Right lobe of liver (tissue), 6 donors: ENCODE measurements around the gene STK32B. TPM values are rescaled to one million over a fixed set of nuclear protein-coding genes. Genes with fewer than 3 reads are reported as not detected.

Source experiments
- ATAC-seq, 4 donors: fragments of 200-7000 bp; cut with Tn5 transposase; one replicate each; pipeline ENCODE4 v1.9.1; 2020; ENCODE audit warnings: mild to moderate bottlenecking in 4 of 4, moderate library complexity in 4 of 4
- DNase-seq, 3 donors: peaks; one replicate each; pipeline ENCODE4 v3.0.0-alpha.2; 2020
- H3K27ac ChIP-seq, 3 donors: fragments of 200-600 bp; one replicate each; pipeline ENCODE4 v1.8.0; 2022
- H3K27me3 ChIP-seq, 2 donors: fragments of 200-600 bp; one replicate each; pipeline ENCODE4 v1.8.0; 2022
- H3K36me3 ChIP-seq, 4 donors: fragments of 200-600 bp; sonication (generic) in 1 of 4; one replicate each; pipeline versions ENCODE4 v1.5.1 to v1.8.0; 2017 to 2022; ENCODE audit warnings: control low read depth in 1 of 4
- H3K4me1 ChIP-seq, 4 donors: fragments of 200-600 bp; sonication (generic) in 1 of 4; one replicate each; pipeline versions ENCODE4 v1.5.1 to v1.8.0; 2017 to 2022; ENCODE audit warnings: control low read depth in 1 of 4
- H3K4me3 ChIP-seq, 3 donors: fragments of 200-600 bp; one replicate each; pipeline ENCODE4 v1.8.0; 2022
- H3K9me3 ChIP-seq, 4 donors: fragments of 200-600 bp; sonication (generic) in 1 of 4; one replicate each; pipeline versions ENCODE4 v1.5.1 to v1.8.0; 2017 to 2022; ENCODE audit warnings: control low read depth in 1 of 4
- CTCF ChIP-seq, 4 donors: fragments of 200-600 bp in 3 of 4; fragments of 450-650 bp in 1 of 4; IDR thresholded peaks; one replicate each; pipeline versions ENCODE4 v1.5.1 to v1.8.0; 2016 to 2022; ENCODE audit warnings: antibody characterized with exemption in 4 of 4, mild to moderate bottlenecking in 2 of 4
- POLR2A ChIP-seq: fragments of 450-650 bp; IDR thresholded peaks from one replicate; pipeline ENCODE4 v1.6.1; 2017; ENCODE audit warnings: antibody characterized with exemption, mild to moderate bottlenecking
- WGBS: methylation state at CpG from one replicate; pipeline ENCODE4 v1.1.6; 2018; ENCODE audit warnings: low coverage, low lambda C conversion rate; ENCODE audit not compliant: insufficient coverage; ENCODE audit errors: missing lambda C conversion rate; 5-methylcytosine and 5-hydroxymethylcytosine counted together
- intact Hi-C, 2 donors: fragments of 100-400 bp; cut with DNase I; formaldehyde crosslinking; loops; one replicate each; pipeline versions ENCODE4 v1.11.2 to v1.14.1; 2022
- total RNA-seq, 6 experiments: library from RNA; depleted of rRNA in 2 of 6; stranded (reverse); fragments of >200 nt in 2 of 6; fragmentation: NEBNext Ultra II Directional in 3 of 6; extraction: Animal tissue kit (Norgen Biotek cat#: 25700) in 3 of 6; gene quantifications; one replicate each; pipeline versions ENCODE4 v1.1.0 to v1.2.4, GENCODE V29; 2016 to 2023
- donor health status: DM: no; HTN: yes; CAD: no.
- donor health status: DM: no; HTN: no; CAD: no.
- donor health status: DM: no; HTN: no; CAD: no.
- donor health status: DM: no; HTN: yes; CAD: no.
- donor health status: DM: no; HTN: yes; CAD: no.

Gene STK32B
- total RNA-seq, 6 experiments from 2014 or later, result 0.05 to 0.07 TPM; not detected in 4

GRCh38 chr4:5120468-5120867, 69.2 kb downstream of the STK32B start:
- Histone ChIP-seq H3K4me3 (no peak overlapping the region), H3K27me3 (no peaks in the 10 kb centered on the region), H3K36me3 (no peaks in the 10 kb centered on the region), H3K4me1 (no peaks in the 10 kb centered on the region), H3K27ac (no peak overlapping the region), H3K9me3 (no peaks in the 10 kb centered on the region)
- WGBS, result 77% methylated on average over 1 of the region's 1 CpG
- intact Hi-C loops, result no loop called here
- TF ChIP-seq POLR2A (no peak), CTCF (IDR thresholded peaks at IDR 0.05) (no peak)
- ATAC-seq (no peak), DNase-seq (no peak)

- DNase-seq (no peak), ATAC-seq (no peak)
- no peaks in the 10 kb centered on the region for H3K36me3 ChIP-seq
- no peaks in the 10 kb centered on the region for H3K4me1 ChIP-seq
- no peak overlapping the region for H3K27ac ChIP-seq
- no peaks in the 10 kb centered on the region for H3K9me3 ChIP-seq
- TF ChIP-seq CTCF (IDR thresholded peaks at IDR 0.05), result no peak
- TF ChIP-seq POLR2A, result no peak
- WGBS, result 83% methylated on average over 1 of the region's 1 CpG
- no peaks in the 10 kb centered on the region for H3K27me3 ChIP-seq
- intact Hi-C loops, result no loop called here
- no peak overlapping the region for H3K4me3 ChIP-seq
These were observed 70.8 kb downstream of the STK32B start for GRCh38 chr4:5122114-5122513.

GRCh38 chr4:5124876-5125275, 73.6 kb downstream of the STK32B start:
- intact Hi-C loops, result no loop called here

GRCh38 chr4:5125321-5125720, 74.0 kb downstream of the STK32B start:
- H3K27me3 ChIP-seq, result no peaks in the 10 kb centered on the region
- TF ChIP-seq POLR2A, result no peak
- no peak for TF ChIP-seq CTCF (IDR thresholded peaks at IDR 0.05)
- H3K36me3 ChIP-seq, result no peaks in the 10 kb centered on the region
- H3K27ac ChIP-seq, result no peak overlapping the region
- intact Hi-C loops, result no loop called here
- H3K9me3 ChIP-seq, result no peaks in the 10 kb centered on the region
- ATAC-seq, result no peak
- DNase-seq, result no peak
- H3K4me1 ChIP-seq, result no peaks in the 10 kb centered on the region
- no peak overlapping the region for H3K4me3 ChIP-seq
- 38% methylated on average over 3 of the region's 5 CpGs for WGBS

More at GRCh38 chr4:5124876-5125275, 73.6 kb downstream of the STK32B start:
- Histone ChIP-seq H3K4me1 (no peaks in the 10 kb centered on the region), H3K27ac (no peak overlapping the region), H3K36me3 (no peaks in the 10 kb centered on the region), H3K27me3 (no peaks in the 10 kb centered on the region), H3K4me3 (no peak overlapping the region), H3K9me3 (no peaks in the 10 kb centered on the region)
- no peak for DNase-seq
- no peak for TF ChIP-seq CTCF (IDR thresholded peaks at IDR 0.05)
- no peak for TF ChIP-seq POLR2A
- no peak for ATAC-seq
- WGBS, result 47% methylated on average over 2 of the region's 2 CpGs

GRCh38 chr4:5126231-5126630, 75.0 kb downstream of the STK32B start:
- intact Hi-C loops, result no loop called here
- Histone ChIP-seq H3K4me1 (no peaks in the 10 kb centered on the region), H3K9me3 (no peaks in the 10 kb centered on the region), H3K27ac (no peak overlapping the region), H3K36me3 (no peaks in the 10 kb centered on the region), H3K4me3 (no peak overlapping the region), H3K27me3 (no peaks in the 10 kb centered on the region)
- TF ChIP-seq CTCF (IDR thresholded peaks at IDR 0.05) (no peak), POLR2A (no peak)
- WGBS, result 54% methylated on average over 5 of the region's 5 CpGs
- DNase-seq, result no peak
- no peak for ATAC-seq
